Measurements from ENCODE around the gene OPCML. TPM values are rescaled to one million over a fixed set of nuclear protein-coding genes. Genes with fewer than 3 reads are reported as not detected.

OPCML gene
- total and polyA plus RNA-seq, 2 donors (not counting 1 experiment from before 2014, with no cell fraction given), result not detected

- no peak overlapping the region for H2AFZ ChIP-seq (ENCODE audit: insufficient read depth, low read depth, low read length, poor library complexity, severe bottlenecking)
- H3K9me3 Mint-ChIP-seq (ENCODE audit: insufficient read depth), result no peaks in the 10 kb centered on the region
- no peaks in the 10 kb centered on the region for H3K79me2 ChIP-seq (ENCODE audit: control insufficient read depth, insufficient read depth, low read length)
- no peak for TF ChIP-seq EZH2 (IDR thresholded peaks at IDR 0.05; ENCODE audit: borderline replicate concordance, insufficient read depth, low read depth, low read length, poor library complexity, severe bottlenecking)
- no peak for TF ChIP-seq CTCF (IDR thresholded peaks at IDR 0.05)
- H3K27me3 Mint-ChIP-seq, result no peaks in the 10 kb centered on the region
- H3K4me1 Mint-ChIP-seq, result no peaks in the 10 kb centered on the region
- H3K4me3 Mint-ChIP-seq, result no peak overlapping the region
- no CpG with 5 or more reads among the region's 1 CpG for WGBS (ENCODE audit: insufficient coverage)
- H3K4me3 ChIP-seq (ENCODE audit: control extremely low read depth in 1 of 5, extremely low read depth in 1 of 5, insufficient read depth in 1 of 5, low read depth in 2 of 5, low read length in 4 of 5), result no peak overlapping the region
- no peak overlapping the region for H3K27ac Mint-ChIP-seq
- intact Hi-C loops (cut with micrococcal nuclease), result no loop called here
- no peak overlapping the region for H3K9ac ChIP-seq (ENCODE audit: low read length)
- no peaks in the 10 kb centered on the region for H3K27me3 ChIP-seq (replicated peaks in 1 of 4; ENCODE audit: control extremely low read depth in 1 of 4, control insufficient read depth in 3 of 4, insufficient read depth in 4 of 4, low read length in 3 of 4)
- no peak for DNase-seq
- ChIA-PET CTCF (no interaction called here), POLR2A (no interaction called here)
- no peaks in the 10 kb centered on the region for H3K4me1 ChIP-seq (ENCODE audit: control insufficient read depth in 2 of 2, insufficient read depth in 2 of 2, low read length in 2 of 2)
- H3K4me2 ChIP-seq (replicated peaks; ENCODE audit: low read depth, low read length, poor library complexity, severe bottlenecking), result no peak overlapping the region
- H3K27ac ChIP-seq (ENCODE audit: low read length in 2 of 2), result no peak overlapping the region
- H4K20me1 ChIP-seq (ENCODE audit: control insufficient read depth, insufficient read depth, low read length, poor library complexity, severe bottlenecking), result no peaks in the 10 kb centered on the region
- no peaks in the 10 kb centered on the region for H3K36me3 ChIP-seq (replicated peaks in 1 of 2; ENCODE audit: control extremely low read depth in 1 of 2, control insufficient read depth in 1 of 2, extremely low read depth in 1 of 2, insufficient read depth in 2 of 2, low read length in 1 of 2)
- H3K9me3 ChIP-seq (ENCODE audit: control extremely low read depth in 1 of 3, control insufficient read depth in 2 of 3, insufficient read depth in 1 of 3, low read length in 2 of 3), result no peaks in the 10 kb centered on the region
- no peak for ATAC-seq (ENCODE audit: low read depth)
These were observed 713.4 kb downstream of the OPCML start for GRCh38 chr11:132818951-132819350.

GRCh38 chr11:132817387-132817786 lies 714.9 kb downstream of the OPCML start:
- Histone ChIP-seq H3K4me3 (ENCODE audit: control extremely low read depth in 1 of 5, extremely low read depth in 1 of 5, insufficient read depth in 1 of 5, low read depth in 2 of 5, low read length in 4 of 5) (no peak overlapping the region), H3K36me3 (replicated peaks in 1 of 2; ENCODE audit: control extremely low read depth in 1 of 2, control insufficient read depth in 1 of 2, extremely low read depth in 1 of 2, insufficient read depth in 2 of 2, low read length in 1 of 2) (no peaks in the 10 kb centered on the region), H3K4me1 (ENCODE audit: control insufficient read depth in 2 of 2, insufficient read depth in 2 of 2, low read length in 2 of 2) (no peaks in the 10 kb centered on the region), H3K27ac (ENCODE audit: low read length in 2 of 2) (no peak overlapping the region), H3K79me2 (ENCODE audit: control insufficient read depth, insufficient read depth, low read length) (no peaks in the 10 kb centered on the region), H2AFZ (ENCODE audit: insufficient read depth, low read depth, low read length, poor library complexity, severe bottlenecking) (no peak overlapping the region), H3K4me2 (replicated peaks; ENCODE audit: low read depth, low read length, poor library complexity, severe bottlenecking) (no peak overlapping the region), H3K27me3 (replicated peaks in 1 of 4; ENCODE audit: control extremely low read depth in 1 of 4, control insufficient read depth in 3 of 4, insufficient read depth in 4 of 4, low read length in 3 of 4) (no peaks in the 10 kb centered on the region), H3K9me3 (ENCODE audit: control extremely low read depth in 1 of 3, control insufficient read depth in 2 of 3, insufficient read depth in 1 of 3, low read length in 2 of 3) (no peaks in the 10 kb centered on the region), H3K9ac (ENCODE audit: low read length) (no peak overlapping the region), H4K20me1 (ENCODE audit: control insufficient read depth, insufficient read depth, low read length, poor library complexity, severe bottlenecking) (no peaks in the 10 kb centered on the region)
- CTCF ChIA-PET, result no interaction called here
- no CpG with 5 or more reads among the region's 1 CpG for WGBS (ENCODE audit: insufficient coverage)
- ATAC-seq (ENCODE audit: low read depth) (no peak), DNase-seq (no peak)
- no peak overlapping the region for H3K4me3 Mint-ChIP-seq
- intact Hi-C loops (cut with micrococcal nuclease), result no loop called here
- TF ChIP-seq CTCF (IDR thresholded peaks at IDR 0.05) (no peak), EZH2 (IDR thresholded peaks at IDR 0.05; ENCODE audit: borderline replicate concordance, insufficient read depth, low read depth, low read length, poor library complexity, severe bottlenecking) (no peak)
- no peaks in the 10 kb centered on the region for H3K9me3 Mint-ChIP-seq (ENCODE audit: insufficient read depth)
- no peak overlapping the region for H3K27ac Mint-ChIP-seq
- no peaks in the 10 kb centered on the region for H3K27me3 Mint-ChIP-seq
- POLR2A ChIA-PET, result no interaction called here
- H3K4me1 Mint-ChIP-seq, result no peaks in the 10 kb centered on the region
